Endothelial cell of umbilical vein (primary cell): ENCODE measurements around the gene PTK6.

Experiments
- EZH2 ChIP-seq: IDR thresholded peaks from 2 replicates; pipeline ENCODE4 v1.6.1; 2012; ENCODE audit warnings: borderline replicate concordance, low read depth, mild to moderate bottlenecking, moderate library complexity, low read length, inconsistent platforms; ENCODE audit not compliant: severe bottlenecking
- GATA2 ChIP-seq: IDR thresholded peaks from 2 replicates; pipeline ENCODE4 v1.7.0; 2011; ENCODE audit warnings: low read depth, mild to moderate bottlenecking, moderate library complexity, mixed read lengths, low read length; ENCODE audit not compliant: insufficient read length, insufficient read depth
- MYC ChIP-seq: IDR thresholded peaks from one replicate; pipeline ENCODE4 v1.6.1; 2011; ENCODE audit warnings: mild to moderate bottlenecking, low read depth, low read length
- POLR2A ChIP-seq: IDR thresholded peaks from 2 replicates; pipeline ENCODE4 v1.6.1; 2012; ENCODE audit warnings: low read depth, mild to moderate bottlenecking, control low read depth, low read length
- POLR2AphosphoS5 ChIP-seq: IDR thresholded peaks from 2 replicates; pipeline ENCODE4 v1.6.1; 2012; ENCODE audit warnings: low read depth, mild to moderate bottlenecking, control low read depth, low read length, moderate library complexity; ENCODE audit not compliant: insufficient read depth
- TF ChIP-seq, protein P1 (sequence below), 2 donors: IDR thresholded peaks; 1 replicate in 1 of 2; 2 replicates in 1 of 2; pipeline ENCODE4 v1.5.1; 2011; ENCODE audit warnings: low read length in 2 of 2, mild to moderate bottlenecking in 2 of 2, moderate library complexity in 2 of 2, control low read depth in 1 of 2, inconsistent platforms in 1 of 2, low read depth in 1 of 2; ENCODE audit not compliant: insufficient read depth in 1 of 2; ENCODE audit errors: extremely low read depth in 1 of 2
- TF ChIP-seq, protein P2 (sequence below): IDR thresholded peaks from 2 replicates; pipeline ENCODE4 v1.6.1; 2011; ENCODE audit not compliant: insufficient read depth, insufficient read length

DNA sequence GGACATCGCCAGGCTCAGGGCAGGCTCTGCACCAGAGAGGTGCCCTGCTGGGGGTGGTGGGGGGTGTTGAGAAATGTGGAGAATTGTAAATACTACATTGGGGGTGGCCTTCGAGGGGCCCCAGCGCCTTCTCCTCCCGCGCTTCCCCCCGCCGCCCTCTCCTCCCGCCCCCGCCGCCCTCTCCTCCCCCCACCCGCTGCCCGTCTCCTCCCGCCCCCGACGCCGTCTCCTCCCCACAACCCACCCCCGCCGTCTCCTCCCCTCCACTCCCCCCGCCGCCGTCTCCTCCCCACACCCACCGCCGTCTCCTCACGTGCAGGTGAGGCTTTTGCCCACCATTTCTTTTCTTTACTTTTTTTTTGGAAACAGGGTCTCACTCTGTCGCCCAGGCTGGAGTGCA is 11.8 kb upstream of the PTK6 start:
- TF ChIP-seq, protein P1, sequence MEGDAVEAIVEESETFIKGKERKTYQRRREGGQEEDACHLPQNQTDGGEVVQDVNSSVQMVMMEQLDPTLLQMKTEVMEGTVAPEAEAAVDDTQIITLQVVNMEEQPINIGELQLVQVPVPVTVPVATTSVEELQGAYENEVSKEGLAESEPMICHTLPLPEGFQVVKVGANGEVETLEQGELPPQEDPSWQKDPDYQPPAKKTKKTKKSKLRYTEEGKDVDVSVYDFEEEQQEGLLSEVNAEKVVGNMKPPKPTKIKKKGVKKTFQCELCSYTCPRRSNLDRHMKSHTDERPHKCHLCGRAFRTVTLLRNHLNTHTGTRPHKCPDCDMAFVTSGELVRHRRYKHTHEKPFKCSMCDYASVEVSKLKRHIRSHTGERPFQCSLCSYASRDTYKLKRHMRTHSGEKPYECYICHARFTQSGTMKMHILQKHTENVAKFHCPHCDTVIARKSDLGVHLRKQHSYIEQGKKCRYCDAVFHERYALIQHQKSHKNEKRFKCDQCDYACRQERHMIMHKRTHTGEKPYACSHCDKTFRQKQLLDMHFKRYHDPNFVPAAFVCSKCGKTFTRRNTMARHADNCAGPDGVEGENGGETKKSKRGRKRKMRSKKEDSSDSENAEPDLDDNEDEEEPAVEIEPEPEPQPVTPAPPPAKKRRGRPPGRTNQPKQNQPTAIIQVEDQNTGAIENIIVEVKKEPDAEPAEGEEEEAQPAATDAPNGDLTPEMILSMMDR (IDR thresholded peaks at IDR 0.05; ENCODE audit: extremely low read depth in 1 of 2, insufficient read depth in 1 of 2, low read depth in 1 of 2, low read length in 2 of 2) = no peak
- TF ChIP-seq EZH2 = no peak
- TF ChIP-seq POLR2A = no peak
- no peak for TF ChIP-seq MYC
- TF ChIP-seq POLR2AphosphoS5 = no peak
- TF ChIP-seq, protein P2, sequence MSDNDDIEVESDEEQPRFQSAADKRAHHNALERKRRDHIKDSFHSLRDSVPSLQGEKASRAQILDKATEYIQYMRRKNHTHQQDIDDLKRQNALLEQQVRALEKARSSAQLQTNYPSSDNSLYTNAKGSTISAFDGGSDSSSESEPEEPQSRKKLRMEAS = no peak
- no peak for TF ChIP-seq GATA2
